NCI-H2107 treated with DMSO at 0.1 percent for 48 hours (cell line): Measurements from ENCODE around the gene SNRPD3.

Source experiments
- DNase-seq: peaks from one replicate; lab custom pipeline; 2025; ENCODE audit not compliant: unreplicated experiment; lab: John Stamatoyannopoulos, UW

Gene SNRPD3

DNA sequence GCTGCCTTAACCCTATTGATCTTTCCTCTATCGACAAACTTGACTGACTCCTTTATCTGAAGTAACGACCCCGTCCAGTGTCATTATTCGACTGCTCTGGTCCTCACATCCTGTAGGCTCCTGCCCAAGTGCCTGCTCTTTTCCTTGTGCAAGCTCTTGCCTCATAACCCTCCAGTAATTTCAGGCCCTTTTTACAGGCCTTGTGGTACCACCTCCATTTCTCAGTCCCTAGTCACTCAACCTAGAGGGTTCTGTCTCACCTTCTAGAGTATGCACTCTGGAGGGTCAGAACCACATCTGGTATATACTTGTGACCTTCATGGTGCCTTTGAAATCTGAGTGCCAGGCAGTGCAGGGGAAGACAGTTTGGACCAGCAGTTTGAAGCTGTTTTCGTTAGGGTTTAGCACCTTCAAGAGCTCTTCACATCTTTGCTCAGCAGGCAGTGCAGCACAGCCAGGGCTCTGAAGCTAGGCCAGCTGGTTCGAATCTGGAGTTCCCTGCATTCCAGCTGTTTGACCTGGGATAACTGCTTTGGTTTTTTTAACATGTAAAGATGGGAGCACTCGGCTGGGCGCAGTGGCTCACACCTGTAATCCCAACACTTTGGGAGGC, 11.2 kb downstream of the SNRPD3 start:
- no peak for DNase-seq

DNA sequence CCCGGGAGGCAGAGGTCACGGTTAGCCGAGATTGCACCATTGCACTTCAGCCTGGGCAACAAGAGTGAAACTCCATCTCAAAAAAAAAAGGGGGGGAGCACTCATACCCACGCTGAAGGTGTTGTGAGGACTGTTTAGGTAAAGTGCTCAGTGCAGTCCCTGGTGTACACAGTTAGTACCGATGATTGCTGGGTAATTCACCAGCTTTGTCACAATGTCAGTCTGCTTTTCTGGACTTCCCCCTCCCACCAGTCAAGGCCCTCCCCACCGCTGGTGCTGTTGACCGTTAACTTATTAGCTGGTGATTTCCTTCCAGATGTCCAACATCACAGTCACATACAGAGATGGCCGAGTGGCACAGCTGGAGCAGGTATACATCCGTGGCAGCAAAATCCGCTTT, 11.9 kb downstream of the SNRPD3 start:
- DNase-seq = no peak

DNA sequence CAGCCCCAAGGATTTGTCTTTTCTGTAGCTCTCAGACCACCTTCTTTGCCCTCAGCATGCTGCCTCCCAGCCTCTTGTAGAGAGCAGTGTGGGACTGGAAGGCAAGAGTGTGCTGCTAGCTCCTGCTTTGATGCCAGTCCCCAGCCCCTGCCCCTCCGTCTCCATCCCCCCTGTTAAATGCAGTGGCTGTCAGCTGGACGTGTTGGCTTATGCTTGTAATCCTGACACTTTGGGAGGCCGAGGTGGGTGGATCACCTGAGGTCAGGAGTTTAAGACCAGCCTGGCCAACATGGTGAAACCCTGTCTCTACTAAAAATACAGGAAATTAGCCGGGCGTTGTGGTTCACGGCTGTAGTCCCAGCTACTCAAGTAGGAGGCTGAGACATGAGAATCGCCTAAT, 15.5 kb downstream of the SNRPD3 start:
- no peak for DNase-seq

DNA sequence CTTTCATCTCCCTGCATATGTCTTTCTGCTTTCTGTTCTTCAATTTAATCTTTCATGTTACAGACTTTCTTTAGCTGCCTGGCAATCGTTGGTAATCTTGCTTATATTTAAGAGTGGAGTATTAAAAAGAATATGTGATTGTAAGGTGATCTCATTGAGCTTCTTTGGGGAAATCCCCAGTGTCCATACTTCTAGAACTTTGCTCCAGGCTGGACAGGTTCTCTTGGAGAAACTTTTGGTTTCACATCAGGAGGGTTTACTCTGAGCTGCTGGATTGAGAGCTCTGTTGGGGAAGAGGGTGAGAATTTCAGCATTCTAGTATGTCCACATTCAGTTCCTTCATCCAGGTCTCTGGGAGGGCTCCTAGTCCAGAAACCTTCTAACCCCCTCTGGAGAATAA, 21.0 kb downstream of the SNRPD3 start:
- no peak for DNase-seq

DNA sequence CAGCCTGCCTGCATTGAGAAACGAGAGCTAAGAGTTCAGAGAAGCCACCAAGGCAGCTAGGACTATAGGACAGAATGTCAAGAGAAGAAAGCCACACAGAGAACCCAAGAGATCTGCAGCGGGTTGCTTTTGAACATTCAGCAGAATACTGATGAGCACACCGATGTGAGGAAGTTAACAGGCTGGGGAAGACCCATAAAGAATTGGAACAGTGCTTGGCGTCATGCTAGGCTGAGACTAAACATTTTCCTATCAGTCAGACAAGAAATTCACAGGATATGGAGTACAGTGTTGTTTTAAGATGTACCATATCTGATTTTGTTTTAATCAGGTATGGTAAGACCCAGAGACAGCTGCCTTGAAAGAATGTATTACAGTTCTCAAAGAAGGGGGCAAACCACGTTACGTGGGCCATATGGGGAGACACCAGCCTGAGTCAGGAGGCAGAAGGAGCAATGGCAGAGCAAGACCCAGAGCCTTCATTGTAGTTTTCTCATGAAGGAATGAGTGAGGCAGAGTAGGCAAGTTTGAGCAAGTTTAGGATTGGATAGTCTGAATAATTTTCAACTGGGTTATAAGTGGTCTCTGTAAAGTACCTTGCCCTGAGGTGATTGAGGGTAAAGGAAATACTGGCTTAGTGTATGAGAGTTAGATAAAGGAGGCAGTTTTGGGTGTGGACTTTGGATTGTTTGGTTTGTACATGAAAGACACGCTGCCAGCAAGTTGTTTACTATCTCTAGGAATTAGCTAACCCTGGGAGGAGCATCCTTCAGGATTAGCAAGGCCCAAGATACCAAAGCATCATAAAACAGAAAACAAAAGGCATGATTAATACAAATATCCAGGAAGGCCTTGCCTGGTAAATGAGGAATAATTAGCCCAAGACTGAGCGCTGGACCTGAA, 22.8 kb downstream of the SNRPD3 start:
- DNase-seq = no peak

DNA sequence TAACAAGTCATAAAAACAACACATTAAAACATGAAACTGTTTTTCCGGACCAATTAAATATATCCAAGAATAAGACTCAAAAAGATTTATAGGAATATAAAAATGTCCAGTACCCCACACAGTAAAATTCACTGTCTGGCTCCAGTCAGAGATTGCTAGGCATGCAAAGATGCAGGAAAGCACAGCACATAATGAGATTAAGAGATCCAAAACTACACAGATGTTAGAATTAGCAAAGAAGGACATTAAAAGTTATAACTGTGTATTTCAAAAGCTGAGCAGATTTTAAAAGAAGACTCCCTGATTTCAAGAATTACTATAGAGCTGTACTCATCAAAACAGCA, 23.4 kb downstream of the SNRPD3 start:
- no peak for DNase-seq

DNA sequence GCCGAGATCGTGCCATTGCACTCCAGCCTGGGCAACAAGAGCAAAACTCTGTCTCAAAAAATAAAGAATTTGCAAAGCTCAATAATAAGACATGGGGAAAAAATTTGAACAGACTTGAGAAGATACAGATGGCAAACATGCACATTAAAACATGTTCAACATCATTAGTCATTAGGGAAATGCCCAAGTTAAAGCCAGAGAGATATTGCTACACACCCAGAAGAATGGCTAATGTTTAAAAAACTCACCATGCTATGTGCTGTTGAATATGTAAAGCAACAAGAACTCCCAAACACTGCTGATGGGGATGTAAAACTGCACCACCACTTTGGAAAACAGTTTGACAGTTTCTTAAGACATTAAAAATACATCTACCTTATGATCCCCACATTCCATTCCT, 24.5 kb downstream of the SNRPD3 start:
- DNase-seq = no peak

DNA sequence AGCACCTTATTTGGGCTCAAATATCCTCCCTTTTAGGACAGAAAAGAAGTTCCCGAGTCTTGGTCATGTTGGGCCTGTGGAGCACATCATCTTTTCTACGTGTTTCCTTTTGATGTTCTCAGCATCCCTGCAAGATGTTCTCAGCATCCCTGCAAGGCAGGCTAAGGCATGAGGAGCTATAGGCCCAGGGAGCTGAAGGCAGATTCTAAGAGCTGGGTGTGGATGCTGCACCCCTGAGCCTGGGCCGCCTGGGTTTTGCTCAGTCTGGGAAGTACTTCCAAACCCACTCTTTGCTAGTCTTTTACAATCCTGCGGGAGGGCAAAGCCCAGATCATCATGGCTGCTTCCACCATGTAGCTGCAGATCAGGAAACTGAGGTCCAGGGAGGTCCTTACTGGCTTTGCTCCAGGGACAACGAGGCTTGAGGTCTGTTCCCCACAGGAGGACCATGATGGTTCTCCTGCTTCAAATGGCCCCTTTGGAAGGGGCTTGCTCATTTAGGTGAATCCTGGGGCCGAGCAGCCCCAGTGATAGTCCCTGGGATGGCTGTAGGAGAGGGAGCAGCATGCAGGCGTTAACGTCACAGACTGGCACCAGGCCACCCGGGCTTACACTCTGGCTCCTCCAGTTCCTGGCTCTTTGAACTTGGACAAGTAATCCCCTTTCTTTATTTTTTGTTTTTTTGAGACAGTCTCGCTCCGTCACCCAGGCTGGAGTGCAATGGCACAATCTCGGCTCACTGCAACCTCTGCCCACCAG, 26.4 kb downstream of the SNRPD3 start:
- no peak for DNase-seq

DNA sequence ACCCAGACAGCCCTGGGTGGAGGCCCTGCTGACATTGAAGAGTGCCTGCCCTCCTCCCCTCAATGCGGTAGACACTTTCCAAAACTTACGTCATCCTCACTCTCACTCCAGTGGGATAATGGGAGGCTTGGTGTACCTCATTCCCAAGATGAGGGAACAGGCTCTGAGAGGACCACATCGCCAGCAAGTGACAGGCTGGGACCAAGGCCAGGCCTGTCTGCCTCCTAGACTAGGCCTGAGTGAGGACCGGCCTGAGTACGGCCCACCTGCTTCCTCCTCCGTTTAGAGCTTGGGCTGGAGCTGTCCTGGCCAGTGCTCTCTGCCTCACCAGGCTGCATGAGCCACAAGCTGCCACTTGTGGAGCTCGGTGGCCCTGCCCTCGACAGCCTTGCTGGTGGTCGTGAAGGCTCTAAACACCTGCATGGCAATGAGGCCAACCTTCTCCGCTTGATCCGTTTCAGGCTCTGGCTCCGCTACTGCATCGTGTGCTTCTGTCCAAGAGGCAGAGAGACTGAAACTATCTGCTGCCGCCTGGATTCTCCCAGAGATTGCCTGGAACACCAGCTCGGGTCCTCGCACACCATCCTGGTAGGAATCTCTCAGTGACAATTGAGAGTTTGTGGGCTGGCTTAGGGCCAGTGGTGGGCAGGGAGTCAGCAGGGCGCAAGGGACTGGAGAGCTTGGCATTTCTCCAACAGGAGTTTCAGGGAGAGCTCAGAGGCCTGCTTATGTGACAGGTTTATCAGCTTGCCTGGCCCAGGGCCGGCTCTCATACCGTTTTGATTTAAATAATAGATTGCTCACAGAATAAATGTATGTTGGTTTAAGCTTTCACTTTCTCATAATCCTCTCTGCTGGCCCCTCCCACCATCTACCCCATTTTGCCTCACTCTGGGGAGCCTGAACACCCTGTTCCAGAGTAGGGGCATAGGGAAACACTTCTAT, 27.7 kb downstream of the SNRPD3 start:
- DNase-seq = peak; percentile 85

DNA sequence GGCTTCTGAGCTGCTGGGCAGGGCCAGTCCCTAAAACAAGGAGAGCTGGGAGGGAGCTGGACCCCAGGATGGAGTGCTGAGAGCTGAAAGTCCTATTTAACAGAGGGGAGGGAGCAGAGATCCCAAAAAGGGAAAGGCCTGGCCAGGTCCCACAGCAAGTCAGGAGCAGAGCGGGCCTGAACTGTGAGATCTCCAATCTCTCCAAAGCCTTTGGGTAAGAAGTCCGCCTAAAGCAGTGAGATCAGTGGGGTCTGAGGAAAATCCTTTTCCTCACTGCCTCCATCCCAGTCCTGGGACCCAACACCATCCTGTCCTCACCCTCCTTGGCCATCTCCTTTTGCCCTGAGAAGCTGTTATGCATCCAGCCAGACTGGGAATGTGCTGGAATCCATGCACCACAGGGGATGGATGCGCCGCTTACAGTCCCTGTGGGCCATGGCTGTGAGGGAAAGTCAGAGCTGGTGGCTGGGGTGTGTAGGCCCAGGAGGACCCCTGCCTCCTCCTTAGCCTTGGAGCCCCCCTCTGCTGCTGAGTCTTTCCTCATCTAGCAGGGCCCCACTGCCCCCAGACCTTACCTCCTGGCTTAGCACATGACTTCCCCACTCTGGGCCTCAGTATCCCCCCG, 28.5 kb downstream of the SNRPD3 start:
- no peak for DNase-seq

DNA sequence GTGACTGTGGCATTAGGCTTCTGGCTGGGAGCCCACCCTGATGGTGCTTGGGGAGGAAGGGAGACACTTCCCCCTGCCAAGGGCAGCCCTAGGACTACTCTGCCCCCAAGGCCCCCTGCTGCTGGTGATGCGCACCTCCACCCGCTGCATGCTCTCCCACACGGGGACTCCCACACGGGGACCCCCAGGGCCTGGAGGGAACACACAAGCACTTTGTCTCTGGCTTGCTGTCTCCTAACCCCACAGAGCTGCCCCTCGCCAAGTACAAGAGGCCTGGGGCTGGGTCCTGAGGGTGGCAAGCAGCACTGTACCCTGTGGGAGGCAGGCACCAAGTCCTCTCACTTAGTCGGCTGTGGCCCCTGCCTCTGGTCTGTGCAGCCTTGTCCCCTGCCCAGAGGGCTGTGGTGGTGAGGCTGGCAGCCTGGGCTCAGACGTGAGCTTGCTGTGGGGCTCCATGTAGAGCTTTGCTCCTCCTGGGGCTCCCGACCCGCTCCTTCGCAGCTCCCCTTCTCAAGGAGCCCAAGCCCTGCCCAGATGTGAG, 29.1 kb downstream of the SNRPD3 start:
- DNase-seq = no peak

DNA sequence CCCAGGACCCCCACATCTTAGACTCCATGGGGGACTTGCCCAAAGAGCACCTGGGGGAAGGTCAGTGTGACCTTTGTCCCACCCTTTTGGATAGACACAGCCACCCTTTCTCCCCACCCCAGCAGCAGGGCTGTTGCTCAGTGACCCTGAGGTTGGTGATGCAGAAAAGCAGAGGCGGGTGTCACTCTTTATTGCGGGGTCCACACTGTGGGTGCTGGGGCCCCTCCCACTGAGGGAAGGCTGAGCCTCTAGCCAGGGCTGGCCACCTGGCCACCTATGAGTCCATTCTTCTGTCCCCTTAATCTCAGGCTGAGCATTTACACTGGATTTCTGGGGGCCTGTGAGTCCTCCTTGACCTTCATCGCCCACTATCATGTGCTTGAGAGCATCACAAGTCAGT, 29.7 kb downstream of the SNRPD3 start:
- DNase-seq = no peak

DNA sequence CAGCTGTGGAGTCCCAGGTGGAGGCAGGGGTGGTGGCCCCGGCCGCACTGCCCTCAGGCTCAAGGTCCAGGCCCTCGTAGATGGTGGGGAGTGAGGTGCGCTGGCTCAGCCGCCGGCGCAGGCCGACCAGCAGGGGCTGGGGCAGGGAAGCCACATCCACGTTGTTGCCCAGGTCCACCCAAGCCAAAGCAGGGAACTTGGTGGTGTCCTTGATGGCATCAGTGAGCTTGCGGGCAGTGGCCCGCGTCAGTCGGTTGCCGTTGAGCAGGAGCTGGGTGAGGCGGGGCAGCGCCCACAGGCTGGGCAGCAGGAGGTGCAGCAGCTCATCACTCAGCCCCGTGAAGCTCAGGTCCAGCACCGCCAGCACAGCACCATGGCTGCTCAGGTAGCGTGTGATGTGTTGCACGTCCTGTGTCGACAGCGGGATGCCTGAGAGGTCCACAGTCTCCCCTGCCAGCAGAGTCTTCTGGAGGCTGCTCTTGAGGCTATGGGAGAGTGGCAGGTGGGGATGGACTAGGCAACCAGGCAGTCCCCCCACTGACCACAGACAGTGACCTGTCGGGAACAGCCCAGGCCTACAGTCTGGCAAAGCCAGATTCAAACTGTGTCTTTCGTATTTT, 30.2 kb downstream of the SNRPD3 start:
- DNase-seq = no peak

DNA sequence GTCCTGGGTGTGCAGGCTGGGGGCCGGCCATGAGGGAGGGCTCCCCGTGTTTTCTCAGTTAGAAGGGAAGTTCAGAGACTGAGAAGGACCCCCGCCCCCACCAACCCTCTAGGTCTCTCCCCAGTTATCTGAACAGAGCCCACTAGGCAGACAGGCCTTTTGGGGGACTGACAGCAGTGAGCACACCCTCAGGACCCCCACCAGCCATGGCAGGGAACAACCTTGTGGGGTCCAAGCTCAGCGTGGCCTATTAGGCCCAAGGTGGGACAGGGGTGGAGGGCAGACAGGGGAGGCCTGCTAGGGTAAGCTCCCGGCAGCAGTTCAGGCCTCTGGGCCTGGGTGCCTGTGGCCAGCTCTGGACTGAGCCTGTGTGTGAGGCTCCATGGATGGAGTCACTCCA, 31.5 kb downstream of the SNRPD3 start:
- no peak for DNase-seq

DNA sequence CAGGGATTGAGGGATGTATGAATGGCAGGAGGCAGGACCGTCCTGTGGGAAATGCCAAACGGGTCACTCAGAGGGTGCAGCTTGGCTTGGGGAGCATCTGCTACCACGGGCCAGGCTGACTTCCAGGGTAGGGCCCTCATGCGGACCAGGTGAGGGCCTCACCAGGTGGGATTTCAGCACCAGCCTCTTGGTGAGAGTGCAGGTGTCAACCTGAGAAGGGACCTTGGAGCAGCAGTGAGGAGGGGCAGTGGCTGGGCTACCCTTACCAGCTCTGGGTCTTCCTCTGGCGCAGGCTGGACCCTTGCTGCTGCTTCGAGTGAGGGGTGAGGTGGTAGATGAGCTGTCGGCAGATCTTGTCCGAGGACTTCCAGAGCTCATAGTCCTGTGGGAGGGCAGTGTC, 32.1 kb downstream of the SNRPD3 start:
- no peak for DNase-seq

DNA sequence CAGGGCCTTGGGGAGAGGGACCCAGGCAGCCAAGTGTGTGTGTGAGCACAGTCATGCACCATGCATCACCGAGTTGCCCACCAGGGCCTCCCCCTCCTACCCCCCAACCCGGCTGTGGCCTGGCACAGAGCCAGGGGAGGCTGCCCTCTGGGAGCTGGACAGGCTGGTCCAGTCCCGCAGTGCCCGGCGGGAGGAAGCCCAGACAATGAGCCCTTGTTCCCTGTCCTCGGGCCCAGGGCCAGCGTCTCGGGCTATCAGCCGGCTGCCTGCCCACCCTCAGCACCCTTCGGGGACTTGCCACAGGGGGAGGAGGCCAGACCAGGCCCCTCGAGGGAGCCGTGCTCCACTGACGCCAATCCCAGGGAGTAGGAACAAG, 32.6 kb downstream of the SNRPD3 start:
- DNase-seq = no peak

DNA sequence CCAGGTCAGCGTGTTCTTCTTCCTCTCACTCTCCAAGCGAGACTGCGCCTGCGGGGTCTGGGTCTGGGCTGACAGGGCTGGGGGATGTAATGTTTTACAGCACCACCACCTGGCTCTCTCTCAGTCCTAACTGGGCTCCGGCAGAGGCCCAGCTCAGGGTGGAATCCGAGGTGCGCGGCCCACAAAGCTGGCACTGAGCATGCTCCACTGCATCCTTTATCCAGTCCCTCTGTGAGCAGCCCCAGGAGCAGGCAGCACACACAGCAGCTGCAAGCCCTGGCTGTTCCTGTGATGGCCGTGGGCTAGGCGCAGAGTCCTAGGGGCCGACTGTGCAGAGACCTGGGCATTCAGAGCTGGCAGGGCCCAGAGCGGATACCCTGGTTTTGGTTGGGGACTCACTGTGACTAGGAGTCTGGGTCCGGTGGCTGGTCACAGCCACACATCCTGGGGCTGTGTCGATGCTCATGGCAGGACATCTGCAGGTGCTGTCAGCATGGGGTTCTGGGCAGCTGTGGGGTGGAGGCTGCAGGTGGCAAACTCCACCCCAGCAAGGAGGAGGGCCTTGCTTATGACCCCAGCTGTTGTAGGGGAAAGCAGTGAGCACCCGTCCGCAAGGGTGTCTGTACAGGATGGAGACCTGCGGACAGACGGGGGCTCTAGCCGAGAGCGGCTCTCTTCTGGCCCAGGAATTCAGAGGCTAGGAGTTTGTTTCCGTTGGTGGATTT, 33.1 kb downstream of the SNRPD3 start:
- no peak for DNase-seq

DNA sequence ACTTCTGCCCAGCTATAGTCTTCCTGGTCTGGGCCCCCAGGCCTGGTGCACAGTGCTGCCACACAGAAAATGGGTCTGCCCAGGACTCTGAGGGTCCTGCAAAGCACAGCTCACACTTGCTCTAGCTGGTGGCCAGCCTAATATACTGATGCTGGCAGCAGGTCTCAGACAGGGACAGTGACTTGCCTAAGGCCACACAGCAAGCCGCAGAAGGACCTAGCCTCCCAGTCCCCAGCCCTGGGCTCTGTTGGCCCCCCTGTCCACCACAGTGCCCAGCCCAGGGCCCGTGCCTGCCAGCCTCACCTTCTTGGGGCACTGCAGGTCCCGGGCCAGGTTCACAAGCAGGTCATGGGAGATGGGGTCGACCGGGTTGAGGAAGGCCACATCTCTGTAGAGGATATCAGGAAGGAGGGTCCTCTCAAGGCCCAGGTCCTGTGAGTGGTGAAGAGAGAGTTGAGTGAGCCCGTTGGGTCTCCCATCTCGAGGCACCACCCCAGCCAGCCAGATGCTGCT, 33.8 kb downstream of the SNRPD3 start:
- no peak for DNase-seq

DNA sequence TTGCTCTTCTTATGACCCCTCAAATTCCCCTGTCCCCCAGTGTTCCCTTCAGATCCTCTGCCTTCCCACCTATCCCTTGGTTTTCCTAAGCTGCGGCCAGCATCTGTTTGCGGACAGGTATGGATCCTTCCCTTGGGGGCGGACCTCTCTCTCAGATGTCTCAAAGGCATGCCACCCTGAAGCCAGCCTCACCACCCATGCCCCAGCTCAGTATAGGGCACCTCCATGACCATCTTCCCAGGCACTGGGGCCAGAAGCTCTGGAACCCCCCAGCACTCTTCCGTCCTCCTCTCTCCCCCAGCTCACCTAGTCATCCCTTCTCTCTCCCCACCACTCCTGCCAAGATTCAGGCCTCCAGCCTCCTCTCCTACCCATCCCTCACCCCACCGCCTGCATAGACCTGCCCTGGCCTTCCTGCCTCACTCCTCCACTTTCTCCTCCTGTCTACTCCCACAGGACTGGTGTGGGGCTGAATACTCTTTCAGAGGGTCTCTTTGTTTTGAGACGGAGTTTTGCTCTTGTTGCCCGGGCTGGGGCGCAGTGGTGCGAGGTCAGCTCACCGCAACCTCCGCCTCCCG, 34.9 kb downstream of the SNRPD3 start:
- no peak for DNase-seq
